Neural progenitor cell (in vitro differentiated cells): ENCODE measurements around the gene IL1RAPL1. TPM values are rescaled to one million over a fixed set of nuclear protein-coding genes. Genes with fewer than 3 reads are reported as not detected.
"Not testable (repeated sequence)": the region's sequence is repeated elsewhere in the genome, so short reads cannot be mapped to it uniquely, and the experiment has no call there.

Experiments
- DNase-seq: peaks from one replicate; pipeline ENCODE4 v3.0.0-alpha.2; 2016; ENCODE audit warnings: low spot score
- H2AFZ ChIP-seq: fragments of 200-600 bp; sonication (generic); replicated peaks from 2 replicates; pipeline ENCODE4 v1.6.1; 2016; ENCODE audit warnings: antibody characterized with exemption
- H3F3A ChIP-seq: fragments of 200-600 bp; sonication (generic); 2 replicates; pipeline ENCODE4 v1.6.1; 2016; ENCODE audit warnings: antibody characterized with exemption, low read depth
- H3K27ac ChIP-seq: fragments of 200-600 bp; sonication (generic); 2 replicates; pipeline ENCODE4 v1.5.1; 2016; ENCODE audit warnings: mild to moderate bottlenecking
- H3K27me3 ChIP-seq: fragments of 200-600 bp; sonication (generic); 2 replicates; pipeline ENCODE4 v1.6.1; 2016; ENCODE audit warnings: mild to moderate bottlenecking, moderate library complexity
- H3K36me3 ChIP-seq: fragments of 200-600 bp; sonication (generic); 2 replicates; pipeline ENCODE4 v1.5.1; 2016
- H3K4me1 ChIP-seq: fragments of 200-600 bp; sonication (generic); 2 replicates; pipeline ENCODE4 v1.6.1; 2016; ENCODE audit warnings: mixed run types
- H3K4me2 ChIP-seq: fragments of 200-600 bp; sonication (generic); 2 replicates; pipeline ENCODE4 v1.6.1; 2016
- H3K4me3 ChIP-seq: fragments of 200-600 bp; sonication (generic); 2 replicates; pipeline ENCODE4 v1.5.1; 2016
- H3K79me2 ChIP-seq: fragments of 200-600 bp; sonication (generic); 2 replicates; pipeline ENCODE4 v1.6.1; 2016; ENCODE audit warnings: low read depth
- H3K9ac ChIP-seq: fragments of 200-600 bp; sonication (generic); 2 replicates; pipeline ENCODE4 v1.6.1; 2016
- H3K9me3 ChIP-seq: fragments of 200-600 bp; sonication (generic); 2 replicates; pipeline ENCODE4 v1.5.1; 2016; ENCODE audit warnings: low read depth
- H4K20me1 ChIP-seq: fragments of 200-600 bp; sonication (generic); 2 replicates; pipeline ENCODE4 v1.6.1; 2016; ENCODE audit warnings: low read depth
- H3K27ac Mint-ChIP-seq: 3 replicates; pipeline ENCODE4 v1.8.0; 2021; ENCODE audit warnings: mixed read lengths
- H3K27me3 Mint-ChIP-seq: 2 replicates; pipeline ENCODE4 v1.8.0; 2022; ENCODE audit warnings: low read depth, mild to moderate bottlenecking, inconsistent platforms, moderate library complexity, mixed read lengths; ENCODE audit not compliant: insufficient read depth
- H3K36me3 Mint-ChIP-seq: 3 replicates; pipeline ENCODE4 v1.8.0; 2021; ENCODE audit warnings: mixed read lengths
- H3K4me1 Mint-ChIP-seq: 3 replicates; pipeline ENCODE4 v1.8.0; 2021; ENCODE audit warnings: mixed read lengths
- H3K4me3 Mint-ChIP-seq: 3 replicates; pipeline ENCODE4 v1.8.0; 2021; ENCODE audit warnings: mild to moderate bottlenecking, moderate library complexity, mixed read lengths
- H3K9me3 Mint-ChIP-seq: 3 replicates; pipeline ENCODE4 v1.8.0; 2020; ENCODE audit warnings: mixed read lengths
- EZH2 ChIP-seq: fragments of 200-600 bp; sonication (generic); IDR thresholded peaks from 2 replicates; pipeline ENCODE4 v1.6.1; 2017; ENCODE audit warnings: antibody characterized with exemption, mild to moderate bottlenecking, moderate library complexity
- EZH2phosphoT487 ChIP-seq: fragments of 200-600 bp; sonication (generic); IDR thresholded peaks from 2 replicates; pipeline ENCODE4 v1.6.1; 2017; ENCODE audit warnings: antibody characterized with exemption
- total RNA-seq: library from RNA; depleted of rRNA; stranded (reverse); fragments of >200 nt; gene quantifications from 2 replicates; pipeline ENCODE4 v1.2.3, GENCODE V29; 2015; ENCODE audit warnings: low replicate concordance
- TF ChIP-seq, protein P1 (sequence below): fragments of 200-600 bp; sonication (generic); IDR thresholded peaks from 2 replicates; pipeline ENCODE4 v1.5.1; 2017; ENCODE audit warnings: antibody characterized with exemption, mild to moderate bottlenecking

IL1RAPL1 gene
- total RNA-seq, 1 donor from 2014 or later, result 13.4 TPM

- Histone ChIP-seq H3K4me3 (no peak overlapping the region), H4K20me1 (no peaks in the 10 kb centered on the region), H3K9ac (no peak overlapping the region), H3K36me3 (no peaks in the 10 kb centered on the region), H3K79me2 (no peaks in the 10 kb centered on the region), H3K4me2 (peak overlapping the region; percentile 22), H3K4me1 (peaks cover 9% of the 10 kb centered on the region), H3K27ac (peak overlapping the region; percentile 53), H2AFZ (no peak overlapping the region), H3K27me3 (no peaks in the 10 kb centered on the region), H3K9me3 (no peaks in the 10 kb centered on the region), H3F3A (peaks cover 16% of the 10 kb centered on the region)
- no peaks in the 10 kb centered on the region for H3K36me3 Mint-ChIP-seq
- no peaks in the 10 kb centered on the region for H3K27me3 Mint-ChIP-seq
- H3K9me3 Mint-ChIP-seq, result peaks cover 7% of the 10 kb centered on the region
- no peak for TF ChIP-seq EZH2
- no peak for TF ChIP-seq EZH2phosphoT487
- TF ChIP-seq, protein P1, sequence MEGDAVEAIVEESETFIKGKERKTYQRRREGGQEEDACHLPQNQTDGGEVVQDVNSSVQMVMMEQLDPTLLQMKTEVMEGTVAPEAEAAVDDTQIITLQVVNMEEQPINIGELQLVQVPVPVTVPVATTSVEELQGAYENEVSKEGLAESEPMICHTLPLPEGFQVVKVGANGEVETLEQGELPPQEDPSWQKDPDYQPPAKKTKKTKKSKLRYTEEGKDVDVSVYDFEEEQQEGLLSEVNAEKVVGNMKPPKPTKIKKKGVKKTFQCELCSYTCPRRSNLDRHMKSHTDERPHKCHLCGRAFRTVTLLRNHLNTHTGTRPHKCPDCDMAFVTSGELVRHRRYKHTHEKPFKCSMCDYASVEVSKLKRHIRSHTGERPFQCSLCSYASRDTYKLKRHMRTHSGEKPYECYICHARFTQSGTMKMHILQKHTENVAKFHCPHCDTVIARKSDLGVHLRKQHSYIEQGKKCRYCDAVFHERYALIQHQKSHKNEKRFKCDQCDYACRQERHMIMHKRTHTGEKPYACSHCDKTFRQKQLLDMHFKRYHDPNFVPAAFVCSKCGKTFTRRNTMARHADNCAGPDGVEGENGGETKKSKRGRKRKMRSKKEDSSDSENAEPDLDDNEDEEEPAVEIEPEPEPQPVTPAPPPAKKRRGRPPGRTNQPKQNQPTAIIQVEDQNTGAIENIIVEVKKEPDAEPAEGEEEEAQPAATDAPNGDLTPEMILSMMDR, result no peak
- no peak overlapping the region for H3K27ac Mint-ChIP-seq
- peaks cover 5% of the 10 kb centered on the region for H3K4me1 Mint-ChIP-seq
- DNase-seq, result no peak
- no peak overlapping the region for H3K4me3 Mint-ChIP-seq
Measured at GRCh38 chrX:29308726-29309125, 721.5 kb downstream of the IL1RAPL1 start.

GRCh38 chrX:29315931-29316330 lies 728.7 kb downstream of the IL1RAPL1 start:
- Histone ChIP-seq H3K4me3 (no peak overlapping the region), H3K79me2 (no peaks in the 10 kb centered on the region), H3K27ac (no peak overlapping the region), H3K9me3 (no peaks in the 10 kb centered on the region), H3K4me2 (no peak overlapping the region), H3K9ac (no peak overlapping the region), H4K20me1 (no peaks in the 10 kb centered on the region), H3K36me3 (no peaks in the 10 kb centered on the region), H3K27me3 (no peaks in the 10 kb centered on the region), H3K4me1 (no peaks in the 10 kb centered on the region), H3F3A (no peaks in the 10 kb centered on the region), H2AFZ (no peak overlapping the region)
- Mint-ChIP-seq H3K36me3 (no peaks in the 10 kb centered on the region), H3K4me3 (no peak overlapping the region), H3K27ac (no peak overlapping the region), H3K27me3 (no peaks in the 10 kb centered on the region), H3K4me1 (no peaks in the 10 kb centered on the region), H3K9me3 (no peaks in the 10 kb centered on the region)
- TF ChIP-seq EZH2phosphoT487 (no peak), EZH2 (no peak)
- TF ChIP-seq, protein P1, result no peak
- DNase-seq, result no peak

DNA sequence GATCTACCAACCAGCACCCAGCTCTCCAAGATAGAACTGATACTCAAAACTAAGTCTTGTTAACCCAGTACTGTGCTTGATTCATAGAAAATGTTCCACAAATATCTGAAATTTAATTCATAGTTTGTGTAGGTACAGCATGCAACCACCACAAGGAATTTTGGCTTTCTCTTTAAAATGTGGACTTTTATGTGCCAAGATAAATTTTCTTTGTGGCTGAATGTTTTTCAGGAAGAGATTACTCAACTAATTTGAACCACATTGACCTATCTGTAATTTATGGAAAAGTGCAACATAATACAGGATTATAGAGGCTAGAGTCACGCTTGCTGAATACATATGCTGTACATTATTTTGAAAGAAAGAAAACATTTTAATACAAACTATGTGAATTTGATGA lies 730.8 kb downstream of the IL1RAPL1 start:
- Mint-ChIP-seq H3K4me3 (no peak overlapping the region), H3K27ac (no peak overlapping the region), H3K36me3 (no peaks in the 10 kb centered on the region), H3K4me1 (no peaks in the 10 kb centered on the region), H3K27me3 (no peaks in the 10 kb centered on the region), H3K9me3 (no peaks in the 10 kb centered on the region)
- no peak overlapping the region for H3K27ac ChIP-seq
- H3K9ac ChIP-seq, result no peak overlapping the region
- no peaks in the 10 kb centered on the region for H3K79me2 ChIP-seq
- no peaks in the 10 kb centered on the region for H3K36me3 ChIP-seq
- no peak for DNase-seq
- no peak overlapping the region for H3K4me2 ChIP-seq
- H4K20me1 ChIP-seq, result no peaks in the 10 kb centered on the region
- H2AFZ ChIP-seq, result no peak overlapping the region
- H3K27me3 ChIP-seq, result no peaks in the 10 kb centered on the region
- H3K4me1 ChIP-seq, result no peaks in the 10 kb centered on the region
- TF ChIP-seq, protein P1, result no peak
- TF ChIP-seq EZH2 (no peak), EZH2phosphoT487 (no peak)
- H3F3A ChIP-seq, result no peaks in the 10 kb centered on the region
- no peaks in the 10 kb centered on the region for H3K9me3 ChIP-seq
- no peak overlapping the region for H3K4me3 ChIP-seq

DNA sequence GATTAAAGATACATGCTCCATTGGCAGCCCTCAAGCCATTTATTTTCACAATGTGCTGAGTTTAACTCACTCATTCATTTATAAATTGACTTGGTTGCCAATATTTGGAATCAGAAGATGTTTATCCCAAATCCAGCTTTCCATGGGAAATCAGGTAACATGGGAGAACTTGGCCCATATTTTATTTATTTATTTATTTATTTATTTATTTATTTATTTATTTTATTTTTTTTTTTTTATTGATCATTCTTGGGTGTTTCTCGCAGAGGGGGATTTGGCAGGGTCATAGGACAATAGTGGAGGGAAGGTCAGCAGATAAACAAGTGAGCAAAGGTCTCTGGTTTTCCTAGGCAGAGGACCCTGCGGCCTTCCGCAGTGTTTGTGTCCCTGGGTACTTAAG lies 745.2 kb downstream of the IL1RAPL1 start:
- H3K4me1 ChIP-seq, H3K4me1 Mint-ChIP-seq, H3K36me3 Mint-ChIP-seq, H3K4me3 ChIP-seq, H3K27ac ChIP-seq, H3K27ac Mint-ChIP-seq, H3K27me3 Mint-ChIP-seq, H3F3A ChIP-seq, H3K36me3 ChIP-seq, H3K4me2 ChIP-seq, H3K9me3 ChIP-seq, DNase-seq, H2AFZ ChIP-seq, H3K9ac ChIP-seq, H3K4me3 Mint-ChIP-seq, H4K20me1 ChIP-seq, H3K9me3 Mint-ChIP-seq, H3K27me3 ChIP-seq, H3K79me2 ChIP-seq: not testable (repeated sequence)

DNA sequence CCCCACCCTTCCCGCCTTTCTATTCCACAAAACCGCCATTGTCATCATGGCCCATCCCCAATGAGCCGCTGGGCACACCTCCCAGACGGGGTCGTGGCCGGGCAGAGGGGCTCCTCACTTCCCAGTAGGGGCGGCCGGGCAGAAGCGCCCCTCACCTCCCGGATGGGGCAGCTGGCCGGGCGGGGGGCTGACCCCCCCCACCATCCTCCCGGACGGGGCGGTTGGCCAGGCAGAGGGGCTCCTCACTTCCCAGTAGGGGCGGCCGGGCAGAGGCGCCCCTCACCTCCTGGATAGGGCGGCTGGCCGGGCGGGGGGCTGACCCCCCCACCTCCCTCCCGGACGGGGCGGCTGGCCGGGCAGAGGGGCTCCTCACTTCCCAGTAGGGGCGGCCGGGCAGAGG lies 745.8 kb downstream of the IL1RAPL1 start:
- H3K4me1 ChIP-seq, H3K36me3 Mint-ChIP-seq, DNase-seq, H4K20me1 ChIP-seq, H3K27ac Mint-ChIP-seq, H3K27me3 Mint-ChIP-seq, H3K27me3 ChIP-seq, H3K9ac ChIP-seq, H3K4me1 Mint-ChIP-seq, H3K4me3 Mint-ChIP-seq, H2AFZ ChIP-seq, H3K4me3 ChIP-seq, H3K79me2 ChIP-seq, H3K9me3 Mint-ChIP-seq, H3K9me3 ChIP-seq, H3K27ac ChIP-seq, H3K36me3 ChIP-seq, H3K4me2 ChIP-seq, H3F3A ChIP-seq: not testable (repeated sequence)
